Left renal pelvis (tissue), 4 donors: ENCODE results near the gene CCDC188. TPM values are rescaled to one million over a fixed set of nuclear protein-coding genes. Genes with fewer than 3 reads are reported as not detected.
"Not testable (repeated sequence)": the region's sequence is repeated elsewhere in the genome, so short reads cannot be mapped to it uniquely, and the experiment has no call there.

ENCODE experiments used
- DNase-seq, 4 donors: peaks; one replicate each; pipeline ENCODE4 v3.0.0-alpha.2; 2013; ENCODE audit warnings: low read depth in 4 of 4, low spot score in 3 of 4
- polyA plus RNA-seq, 4 donors: library from polyadenylated mRNA; unstranded; fragments of 120-200 nt; gene quantifications; one replicate each; pipeline ENCODE4 v1.2.1, GENCODE V29; 2013; ENCODE audit not compliant: insufficient read length in 4 of 4

CCDC188 gene
- polyA plus RNA-seq, 4 donors, result 0.34 to 2.3 (median 1.4) TPM

DNA sequence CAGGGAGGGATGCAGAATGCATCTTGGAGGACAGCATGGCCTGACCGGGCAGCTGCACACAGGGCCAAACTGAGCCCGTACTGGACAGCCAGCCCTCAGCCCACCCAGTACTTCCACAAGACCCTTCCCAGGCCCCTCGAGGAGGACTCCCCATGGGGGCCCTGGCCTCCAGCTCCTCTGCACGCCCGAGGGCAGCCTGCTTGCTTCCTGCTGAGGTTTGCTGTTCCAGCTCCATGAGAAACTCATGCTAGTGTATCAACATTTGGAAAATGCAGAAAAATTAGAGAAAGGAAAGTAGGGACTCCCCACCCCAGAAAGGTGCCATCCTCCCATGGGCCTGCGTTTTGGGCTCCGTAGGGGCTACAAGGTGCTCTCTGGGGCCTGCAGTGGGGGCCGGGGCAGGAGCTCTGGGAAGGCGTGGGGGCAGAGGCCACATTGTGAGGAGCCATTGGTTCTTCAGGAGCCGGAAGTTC, 21.3 kb upstream of the CCDC188 start:
- no peak for DNase-seq

- no peak for DNase-seq
Measured at GRCh38 chr22:20171288-20172140, 20.7 kb upstream of the CCDC188 start.

GRCh38 chr22:20170170-20170569, 19.3 kb upstream of the CCDC188 start:
- no peak for DNase-seq

GRCh38 chr22:20169253-20169822, 18.5 kb upstream of the CCDC188 start:
- no peak for DNase-seq

DNA sequence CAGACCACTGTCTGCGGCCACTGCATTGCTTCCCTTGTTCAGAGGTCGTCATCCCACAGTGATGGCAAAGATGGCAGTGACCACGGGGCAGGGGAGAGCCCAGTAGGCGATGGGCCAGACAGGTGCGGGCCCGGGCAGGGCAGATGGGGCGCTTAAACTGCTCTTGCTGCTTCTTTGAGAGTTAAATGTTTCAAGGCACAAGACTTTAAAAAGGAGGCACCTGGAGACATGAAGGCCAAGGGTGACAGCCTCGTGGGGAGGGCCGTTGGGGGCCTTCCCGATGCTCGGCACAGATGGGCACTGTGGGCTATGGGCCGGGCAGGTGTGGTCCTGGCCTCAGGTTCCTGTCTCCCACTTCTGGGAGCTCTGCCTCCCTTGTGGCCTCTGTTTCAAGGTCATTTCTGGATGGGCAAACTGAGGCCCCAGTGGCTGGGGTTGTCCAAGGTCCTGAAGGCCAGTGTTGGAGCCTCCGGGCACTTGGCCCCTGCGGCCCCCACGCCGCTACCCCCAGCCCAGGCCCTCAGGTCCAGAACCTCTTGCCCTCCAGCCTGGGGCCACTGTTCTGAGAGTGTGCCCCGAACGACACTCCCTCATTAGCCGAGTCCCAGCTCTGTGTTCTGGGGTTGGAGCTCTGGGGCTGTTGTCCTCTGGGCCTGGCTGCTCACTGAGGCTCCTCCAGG, 16.9 kb upstream of the CCDC188 start:
- no peak for DNase-seq

DNA sequence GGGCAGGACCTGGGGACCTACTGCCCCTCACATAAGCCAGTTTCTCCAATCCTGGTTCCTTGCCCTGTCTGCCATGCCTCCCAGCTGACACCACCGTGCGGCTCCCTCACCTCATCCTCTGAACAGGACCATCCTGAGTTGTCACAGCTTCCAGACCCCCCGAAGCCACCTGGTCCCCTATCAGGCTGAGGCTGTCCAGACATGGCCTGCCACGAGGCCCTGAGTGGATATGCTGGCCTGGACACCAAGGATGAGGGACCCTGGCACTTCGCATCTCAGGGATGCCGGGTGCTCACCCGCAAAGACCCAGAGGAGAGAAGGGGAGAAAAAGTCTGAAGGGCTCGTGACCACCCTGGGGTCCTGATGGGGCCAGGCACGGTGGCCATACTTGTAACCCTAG, 15.8 kb upstream of the CCDC188 start:
- DNase-seq, result no peak

GRCh38 chr22:20165913-20166312, 15.1 kb upstream of the CCDC188 start:
- DNase-seq, result no peak

- DNase-seq, result no peak
Measured at GRCh38 chr22:20165421-20165820, 14.6 kb upstream of the CCDC188 start.

DNA sequence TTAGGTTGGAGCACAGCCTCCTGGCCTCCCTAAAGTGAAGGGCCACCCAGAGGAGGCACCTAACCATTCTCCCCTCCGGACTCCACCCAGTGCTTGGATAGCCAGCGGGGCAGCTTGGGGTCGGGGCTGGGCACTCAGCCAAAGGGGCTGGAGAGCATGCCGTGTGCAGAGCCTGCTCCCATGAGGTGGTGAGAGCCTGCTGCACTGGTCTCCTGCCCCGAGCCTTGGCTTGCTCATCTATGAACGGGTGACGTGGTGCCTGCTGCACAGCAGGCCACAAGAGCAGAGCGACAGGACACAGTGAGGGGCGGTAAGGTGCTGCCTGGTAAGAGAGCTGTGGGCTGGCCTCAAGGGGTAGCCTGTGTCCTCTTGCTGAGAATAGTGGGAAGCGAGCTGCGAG, 14.0 kb upstream of the CCDC188 start:
- no peak for DNase-seq

DNA sequence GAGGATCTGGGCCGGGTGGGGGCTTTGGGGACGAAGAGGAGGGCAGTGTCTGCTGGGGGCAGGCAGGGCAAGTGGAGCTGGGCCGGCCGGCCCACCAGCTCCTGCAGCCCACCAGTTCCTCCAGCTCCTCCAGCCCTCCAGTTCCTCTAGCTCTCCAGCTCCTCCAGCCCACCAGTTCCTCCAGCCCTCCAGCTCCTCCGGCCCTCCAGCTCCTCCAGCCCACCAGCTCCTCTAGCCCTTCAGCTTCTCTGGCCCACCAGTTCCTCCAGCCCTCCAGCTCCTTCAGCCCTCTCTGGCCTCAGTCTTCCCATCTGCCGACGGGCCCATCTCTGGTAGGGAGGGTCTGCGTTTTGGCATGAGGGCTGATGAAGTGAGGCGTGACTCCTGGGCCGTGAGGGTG, 9.2 kb upstream of the CCDC188 start:
- DNase-seq, result no peak

DNA sequence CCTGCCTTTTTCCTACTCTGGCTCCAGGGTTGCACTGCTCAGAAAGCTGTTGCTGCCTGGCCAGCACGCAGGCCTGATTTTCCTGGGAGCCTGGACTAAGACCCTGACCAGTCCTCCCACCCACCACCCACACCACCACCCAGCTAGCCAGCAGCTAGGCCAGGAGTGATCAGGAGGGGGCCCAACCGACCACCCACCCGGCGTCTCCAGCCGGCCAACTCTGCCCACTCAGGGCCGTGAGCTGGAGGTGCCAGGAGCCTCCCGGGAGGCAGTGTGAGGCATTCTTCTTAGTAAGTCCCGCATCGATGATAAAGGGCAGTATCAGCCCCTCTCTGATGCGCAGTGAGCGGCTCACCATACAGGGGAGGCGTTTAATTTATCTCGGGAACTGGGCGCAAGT, 8.7 kb upstream of the CCDC188 start:
- DNase-seq, result not testable (repeated sequence)

- no peak for DNase-seq
Measured at GRCh38 chr22:20159076-20159475, 8.2 kb upstream of the CCDC188 start.

- no peak for DNase-seq
Measured at GRCh38 chr22:20158391-20159036, 7.7 kb upstream of the CCDC188 start.

GRCh38 chr22:20157430-20158183, 6.8 kb upstream of the CCDC188 start:
- DNase-seq, result no peak

- DNase-seq, result peak; percentile 53 to 62 (median 60)
Measured at GRCh38 chr22:20156611-20157429, 6.0 kb upstream of the CCDC188 start.

- no peak for DNase-seq
Measured at GRCh38 chr22:20156042-20156389, 5.2 kb upstream of the CCDC188 start.

DNA sequence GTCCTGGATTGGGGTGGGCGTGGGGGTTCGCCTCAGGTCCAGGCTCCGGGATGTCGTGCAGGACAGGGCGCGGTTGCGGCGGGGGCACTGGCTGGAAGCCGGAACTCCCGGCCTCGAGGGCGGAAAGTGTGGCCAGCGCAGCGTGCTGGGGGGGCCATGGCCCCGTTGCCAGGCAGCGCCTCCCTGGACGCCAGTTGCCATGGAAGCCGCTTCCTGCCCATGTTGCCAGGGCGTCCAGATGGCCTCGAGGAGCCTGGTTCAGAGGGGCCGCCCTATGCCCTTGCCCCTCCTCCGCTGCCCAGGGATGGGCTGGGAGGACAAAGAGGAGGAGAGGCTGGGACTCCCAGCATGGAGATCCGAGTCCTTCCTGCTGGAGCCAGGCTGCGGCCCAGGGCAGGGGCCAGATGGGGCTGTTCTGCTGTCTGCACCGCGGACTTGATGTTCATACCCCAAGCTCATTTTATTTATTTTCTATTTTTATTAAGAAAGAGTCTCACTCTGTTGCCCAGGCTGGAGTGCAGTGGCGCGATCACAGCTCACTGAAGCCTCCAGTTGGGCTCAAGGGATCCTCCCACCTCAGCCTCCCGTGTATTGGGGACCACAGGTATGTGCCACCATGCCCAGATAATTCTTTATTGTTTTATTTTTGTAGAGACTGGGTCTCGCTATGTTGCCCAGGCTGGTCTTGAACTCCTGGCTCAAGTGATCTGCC, 4.6 kb upstream of the CCDC188 start:
- no peak for DNase-seq

DNA sequence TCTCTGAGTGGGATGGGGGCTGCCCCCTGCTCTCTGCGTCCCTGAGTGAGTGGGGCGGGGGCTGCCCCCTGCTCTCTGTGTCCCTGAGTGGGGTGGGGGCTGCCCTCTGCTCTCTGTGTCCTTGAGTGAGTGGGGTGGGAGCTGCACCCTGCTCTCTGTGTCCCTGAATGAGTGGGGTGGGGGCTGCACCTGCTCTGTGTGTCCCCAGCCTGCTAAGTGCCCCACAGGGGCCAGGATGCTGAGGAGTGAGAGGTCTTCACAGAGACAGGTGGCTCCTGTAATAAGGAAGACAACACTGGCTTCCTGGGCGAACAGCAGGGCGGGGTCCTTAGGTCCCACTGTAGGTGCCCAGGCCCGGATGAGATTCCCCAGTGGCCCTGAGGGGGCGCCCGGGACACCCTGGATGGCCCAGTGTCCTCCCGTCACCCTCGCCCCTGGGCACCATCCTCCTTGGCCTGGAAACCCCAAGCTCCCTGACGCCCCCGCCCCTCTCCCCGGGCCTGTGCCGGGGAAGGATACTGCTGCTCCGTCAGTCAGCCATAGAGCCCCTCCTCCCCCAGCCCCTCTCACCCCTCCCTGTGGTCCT, 3.8 kb upstream of the CCDC188 start:
- no peak for DNase-seq

DNA sequence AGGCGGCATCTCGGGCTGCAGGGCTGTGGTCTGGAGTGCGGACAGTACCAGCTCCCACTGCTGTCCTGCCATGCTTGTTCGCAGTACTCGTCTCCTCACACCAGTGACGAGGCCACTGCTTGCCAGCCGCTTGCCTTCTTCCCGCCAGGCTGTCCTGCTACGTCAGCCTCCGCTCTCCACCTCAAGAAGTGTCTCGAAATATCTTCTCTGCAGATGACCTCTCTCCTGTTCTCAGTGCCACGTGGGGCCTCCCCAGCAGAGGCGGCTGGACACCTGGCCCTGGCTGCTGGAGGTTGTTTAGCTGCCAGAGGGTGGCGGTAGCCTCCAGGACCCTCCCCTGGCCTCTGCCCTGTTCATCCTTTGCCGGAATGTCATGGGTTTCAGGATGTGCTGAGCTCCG, 3.1 kb upstream of the CCDC188 start:
- no peak for DNase-seq
